BE2C (cell line): ENCODE data around the gene DNAJB7.

Source experiments
- DNase-seq: peaks from one replicate; pipeline ENCODE4 v3.0.0-alpha.2; 2020
- H3K27me3 ChIP-seq: fragments of 250-450 bp; sonication (Bioruptor Pico); 2 replicates; pipeline ENCODE4 v1.5.1; 2020; ENCODE audit warnings: mild to moderate bottlenecking
- H3K36me3 ChIP-seq: fragments of 250-450 bp; sonication (Bioruptor Pico); 2 replicates; pipeline ENCODE4 v1.5.1; 2020; ENCODE audit warnings: mild to moderate bottlenecking
- H3K4me1 ChIP-seq: fragments of 250-450 bp; sonication (Bioruptor Pico); 2 replicates; pipeline ENCODE4 v1.5.1; 2020
- H3K4me3 ChIP-seq: 2 replicates; pipeline ENCODE4 v1.5.1; 2011; ENCODE audit warnings: low read depth, low read length
- H3K9me3 ChIP-seq: fragments of 250-450 bp; sonication (Bioruptor Pico); 2 replicates; pipeline ENCODE4 v1.5.1; 2020
- TF ChIP-seq, protein P1 (sequence below): IDR thresholded peaks from 2 replicates; pipeline ENCODE4 v1.5.1; 2012; ENCODE audit warnings: mild to moderate bottlenecking, low read depth, low read length

The DNAJB7 gene

DNA sequence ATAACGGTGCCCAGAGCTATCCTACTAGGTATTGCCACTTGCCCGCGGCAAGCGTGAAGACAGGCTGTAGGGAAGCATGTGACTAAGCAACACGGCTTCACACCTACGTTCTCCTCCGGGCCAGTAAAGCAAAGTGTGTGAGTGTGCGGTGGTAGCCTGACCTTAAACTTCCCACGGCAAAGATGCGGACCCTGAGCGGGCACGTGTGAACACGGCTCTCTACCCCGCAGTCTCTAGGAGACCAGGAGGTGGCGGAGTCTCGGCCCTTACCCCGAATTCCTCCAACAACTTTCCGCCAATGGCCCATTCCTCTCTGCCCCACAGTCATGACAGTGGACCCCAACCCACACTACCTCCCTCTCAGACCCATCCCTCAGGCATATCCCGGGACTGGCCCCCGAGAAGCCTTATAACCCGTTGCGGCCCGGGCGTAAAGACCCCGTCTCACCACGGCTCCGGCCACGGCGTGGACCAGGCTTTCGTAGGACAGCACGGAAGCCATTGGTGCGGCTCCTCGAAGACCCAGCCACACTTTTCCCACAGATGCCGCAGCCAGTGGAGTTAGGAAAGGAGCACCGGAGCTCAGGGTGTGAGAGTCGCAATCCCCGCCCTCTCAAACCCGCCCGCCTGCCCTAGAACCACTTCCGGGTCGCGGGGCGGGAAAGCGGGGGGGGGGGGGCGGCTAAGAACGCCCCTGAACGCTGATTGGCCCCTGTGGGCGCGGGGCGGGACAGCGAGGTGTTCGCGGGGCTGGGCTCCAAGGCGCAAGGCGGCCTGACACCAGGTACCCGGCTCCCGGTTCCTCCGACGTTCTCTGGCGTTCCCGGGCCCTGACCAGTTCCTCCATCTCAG is 42.9 kb downstream of the DNAJB7 start, which contains the start of gene SLC25A17:
SLC25A17 (minus strand) TSS at position 600 of the 852 bp plus-strand sequence; CDS start at position 502, 98 bp downstream.
- TF ChIP-seq, protein P1, sequence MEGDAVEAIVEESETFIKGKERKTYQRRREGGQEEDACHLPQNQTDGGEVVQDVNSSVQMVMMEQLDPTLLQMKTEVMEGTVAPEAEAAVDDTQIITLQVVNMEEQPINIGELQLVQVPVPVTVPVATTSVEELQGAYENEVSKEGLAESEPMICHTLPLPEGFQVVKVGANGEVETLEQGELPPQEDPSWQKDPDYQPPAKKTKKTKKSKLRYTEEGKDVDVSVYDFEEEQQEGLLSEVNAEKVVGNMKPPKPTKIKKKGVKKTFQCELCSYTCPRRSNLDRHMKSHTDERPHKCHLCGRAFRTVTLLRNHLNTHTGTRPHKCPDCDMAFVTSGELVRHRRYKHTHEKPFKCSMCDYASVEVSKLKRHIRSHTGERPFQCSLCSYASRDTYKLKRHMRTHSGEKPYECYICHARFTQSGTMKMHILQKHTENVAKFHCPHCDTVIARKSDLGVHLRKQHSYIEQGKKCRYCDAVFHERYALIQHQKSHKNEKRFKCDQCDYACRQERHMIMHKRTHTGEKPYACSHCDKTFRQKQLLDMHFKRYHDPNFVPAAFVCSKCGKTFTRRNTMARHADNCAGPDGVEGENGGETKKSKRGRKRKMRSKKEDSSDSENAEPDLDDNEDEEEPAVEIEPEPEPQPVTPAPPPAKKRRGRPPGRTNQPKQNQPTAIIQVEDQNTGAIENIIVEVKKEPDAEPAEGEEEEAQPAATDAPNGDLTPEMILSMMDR, result peak; percentile 52
- Histone ChIP-seq H3K4me3 (peak within 1 kb of the TSS; percentile 100), H3K9me3 (no peaks in the 10 kb centered on the region), H3K27me3 (no peaks in the 10 kb centered on the region), H3K4me1 (no peaks in the 10 kb centered on the region), H3K36me3 (peaks cover 6% of the 10 kb centered on the region; the same call in 1 of the 2 replicates)
- DNase-seq, result peak; percentile 93

DNA sequence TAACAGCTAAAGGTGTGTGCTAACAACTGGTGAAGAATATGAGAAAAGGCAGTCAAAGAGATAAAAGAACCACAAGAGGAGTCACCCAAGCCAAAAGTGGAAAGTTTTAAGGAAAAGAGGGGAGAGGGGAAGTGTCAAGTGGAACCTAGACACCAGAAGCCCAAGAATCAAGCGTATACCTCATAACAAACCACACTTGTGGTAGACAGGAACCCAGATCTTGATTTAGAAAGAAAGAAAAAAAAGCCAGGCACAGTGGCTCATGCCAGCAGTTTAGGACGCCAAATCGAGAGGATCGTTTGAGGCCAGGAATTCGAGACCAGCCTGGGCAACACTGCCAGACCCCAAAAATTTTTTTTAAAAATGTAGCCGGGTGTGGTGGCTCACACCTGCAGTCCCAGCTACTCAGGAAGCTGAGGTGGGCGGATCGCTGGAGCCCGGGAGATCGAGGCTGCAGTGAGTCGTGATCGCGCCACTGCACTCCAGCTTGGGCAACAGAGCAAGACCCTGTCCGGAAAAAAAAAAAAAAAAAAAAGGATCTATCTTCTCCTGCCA is 43.6 kb downstream of the DNAJB7 start:
- peak overlapping the region; percentile 100 for H3K4me3 ChIP-seq
- H3K36me3 ChIP-seq, result no peaks in the 10 kb centered on the region; the same call in 1 of the 2 replicates
- TF ChIP-seq, protein P1, result no peak
- H3K9me3 ChIP-seq, result no peaks in the 10 kb centered on the region
- no peak for DNase-seq
- H3K4me1 ChIP-seq, result no peaks in the 10 kb centered on the region
- no peaks in the 10 kb centered on the region for H3K27me3 ChIP-seq

DNA sequence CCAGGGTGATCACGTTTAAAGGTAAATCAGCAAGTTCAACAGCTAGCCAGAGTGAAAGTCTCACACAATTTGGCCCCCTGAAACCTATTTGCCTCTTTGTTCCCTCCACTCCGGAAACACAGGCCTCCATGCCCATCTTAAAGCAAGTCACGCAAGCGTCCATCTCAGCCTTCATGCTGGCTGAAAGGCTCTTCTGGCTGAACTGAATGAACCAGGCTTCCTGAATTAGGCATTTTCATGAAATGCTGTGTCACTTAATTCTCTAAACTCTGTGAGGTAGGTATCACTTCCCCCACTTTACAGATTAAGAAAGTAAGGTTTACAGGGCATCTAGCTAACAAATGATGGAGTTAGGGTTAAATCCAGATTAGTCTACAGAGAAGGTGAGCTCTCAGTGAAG is 44.2 kb downstream of the DNAJB7 start:
- H3K9me3 ChIP-seq, result no peaks in the 10 kb centered on the region
- H3K27me3 ChIP-seq, result no peaks in the 10 kb centered on the region
- no peaks in the 10 kb centered on the region; the same call in 1 of the 2 replicates for H3K36me3 ChIP-seq
- peak overlapping the region; percentile 100 for H3K4me3 ChIP-seq
- no peak for DNase-seq
- H3K4me1 ChIP-seq, result no peaks in the 10 kb centered on the region
- TF ChIP-seq, protein P1, result no peak

DNA sequence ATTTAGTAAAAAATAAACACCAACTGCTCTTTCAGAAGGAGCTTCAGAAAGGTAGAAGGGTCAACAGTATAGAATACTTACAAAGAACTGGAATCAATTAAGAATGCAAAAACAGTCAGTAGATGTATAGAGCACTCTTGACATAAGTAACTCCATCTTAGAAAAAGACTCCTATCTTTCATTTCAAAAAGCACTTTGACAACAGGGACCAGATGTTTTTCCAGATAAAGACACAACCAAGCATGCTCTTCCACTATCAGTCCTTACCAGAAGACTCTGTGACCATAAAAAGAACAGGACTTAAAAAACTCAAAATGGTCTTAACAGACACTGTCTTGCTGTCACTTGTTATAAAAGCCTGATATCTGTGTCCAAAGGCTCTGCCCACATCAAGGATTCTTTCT is 48.0 kb downstream of the DNAJB7 start:
- TF ChIP-seq, protein P1, result no peak
- no peaks in the 10 kb centered on the region for H3K9me3 ChIP-seq
- peaks cover 2% of the 10 kb centered on the region; the same call in 1 of the 2 replicates for H3K36me3 ChIP-seq
- no peaks in the 10 kb centered on the region for H3K27me3 ChIP-seq
- no peaks in the 10 kb centered on the region for H3K4me1 ChIP-seq
- no peak for DNase-seq
- H3K4me3 ChIP-seq, result no peak overlapping the region
